IPS-NIHi11 (cell line): Measurements from ENCODE around the gene TMEM220.
"Not testable (repeated sequence)": the region's sequence is repeated elsewhere in the genome, so short reads cannot be mapped to it uniquely, and the experiment has no call there.

Source experiments
- DNase-seq: peaks from one replicate; pipeline ENCODE4 v3.0.0; 2012; ENCODE audit warnings: mixed read lengths, low spot score

Gene TMEM220

DNA sequence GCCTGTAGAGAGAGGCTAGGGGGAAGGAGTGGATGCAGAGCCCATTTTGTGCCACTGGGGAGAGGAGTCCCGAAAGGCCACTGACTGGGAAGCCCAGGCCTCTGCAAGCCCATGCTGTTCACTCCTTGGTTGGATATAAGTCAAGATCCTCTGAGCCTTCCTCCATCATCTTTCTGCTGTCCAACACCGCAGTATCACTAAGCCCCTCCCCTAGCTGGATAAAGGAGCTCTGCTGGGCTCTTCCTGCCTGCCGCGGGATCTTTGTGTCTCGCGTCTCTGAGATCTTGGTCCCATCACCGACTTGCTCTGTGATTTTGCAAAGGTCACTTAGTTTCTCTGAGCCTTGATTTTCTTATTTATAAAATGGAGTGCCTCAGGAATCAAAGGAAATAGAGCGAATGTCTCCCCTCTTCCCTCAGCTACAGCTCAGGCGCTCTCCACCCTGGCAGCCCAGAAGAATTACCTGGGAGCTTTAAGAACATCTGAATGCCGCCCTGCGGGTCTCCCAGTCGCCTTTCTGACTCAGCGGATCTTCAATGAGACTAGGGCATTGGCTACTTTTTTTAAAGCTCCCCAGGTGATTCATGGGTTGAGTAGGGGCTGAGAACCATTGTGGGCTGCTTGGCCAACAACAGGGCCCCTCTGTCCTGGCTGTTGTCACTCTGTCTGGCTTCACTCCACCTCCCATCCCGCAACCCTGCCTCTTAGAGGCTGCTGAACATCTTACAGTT lies 25.2 kb upstream of the TMEM220 start:
- peak; percentile 58 for DNase-seq

DNA sequence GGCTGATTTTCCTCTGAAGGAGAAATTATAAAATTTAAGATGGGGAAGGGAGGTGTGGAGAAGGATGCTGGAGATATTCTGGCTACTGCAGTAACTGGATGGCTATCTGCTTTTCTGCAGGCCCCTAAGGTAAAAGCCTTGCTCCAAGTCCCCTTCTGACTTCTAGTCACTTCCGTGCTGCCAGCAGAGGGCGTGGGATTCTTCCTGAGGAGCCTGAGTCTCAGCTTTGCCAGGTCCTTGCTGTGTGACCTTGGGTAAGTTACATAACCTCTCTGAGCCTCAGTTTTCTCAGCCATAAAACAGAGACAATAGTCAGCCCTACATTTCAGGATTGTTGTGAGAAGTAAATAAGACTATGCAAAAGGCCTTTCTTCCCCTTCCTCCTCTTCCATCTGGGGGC lies 24.3 kb upstream of the TMEM220 start:
- DNase-seq = peak; percentile 73

DNA sequence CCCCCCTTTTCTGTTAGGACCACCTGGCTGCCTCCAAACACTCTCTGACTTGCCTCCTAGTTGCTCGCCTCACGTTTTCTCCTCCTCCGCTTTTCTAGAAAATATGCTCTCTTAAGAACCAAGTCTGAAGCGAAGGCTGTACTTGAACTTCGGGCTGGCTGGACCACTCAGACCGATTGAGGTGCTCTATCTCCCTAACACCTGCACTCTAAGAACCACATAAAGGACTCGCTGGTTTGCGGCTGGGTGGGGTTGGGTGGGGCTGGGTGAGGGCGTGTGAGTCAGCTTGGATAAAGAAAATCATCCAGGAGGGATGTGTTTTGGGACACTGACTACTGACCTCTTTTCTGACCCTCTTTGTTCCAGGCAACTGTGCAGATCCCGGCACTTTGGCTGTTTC lies 22.9 kb upstream of the TMEM220 start:
- no peak for DNase-seq

DNA sequence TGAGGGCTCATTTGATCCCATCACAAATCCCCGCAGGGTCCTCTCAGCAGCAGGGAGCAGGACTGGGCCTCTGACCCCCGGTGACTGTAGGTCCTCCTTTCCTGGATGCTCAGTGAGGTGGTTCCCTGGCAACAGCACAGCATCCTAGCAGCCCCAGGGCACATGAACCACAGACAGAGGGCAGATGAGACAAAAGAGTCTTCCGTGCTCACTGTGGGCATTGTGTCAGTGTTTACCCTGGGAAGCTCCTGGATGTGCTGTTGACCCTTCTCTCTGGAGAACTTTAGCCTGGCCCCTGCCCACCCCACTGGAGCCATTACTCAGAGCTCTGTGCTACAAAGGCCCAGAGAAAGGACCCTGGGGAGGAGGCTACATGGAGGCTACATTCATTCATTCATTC lies 21.7 kb upstream of the TMEM220 start:
- DNase-seq = no peak

DNA sequence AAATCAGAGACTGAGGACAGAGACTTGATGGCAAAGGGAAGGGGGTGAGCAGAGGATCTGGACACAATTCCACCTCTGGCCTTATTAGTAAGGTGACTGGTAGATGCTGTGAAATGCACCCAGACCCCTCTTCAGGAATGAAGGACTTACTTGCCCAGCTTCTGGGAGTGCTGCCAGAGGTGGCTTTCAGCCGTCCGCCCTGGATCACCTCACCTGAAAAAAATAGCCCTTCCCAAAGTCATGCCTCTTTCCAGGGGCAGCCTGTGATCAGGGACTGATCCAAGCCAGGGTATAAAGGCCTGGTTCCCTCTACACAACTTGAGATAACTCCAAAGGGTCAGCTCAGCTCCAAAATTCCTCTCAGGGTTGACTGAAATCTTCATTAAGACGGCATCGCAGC lies 20.4 kb upstream of the TMEM220 start:
- no peak for DNase-seq

DNA sequence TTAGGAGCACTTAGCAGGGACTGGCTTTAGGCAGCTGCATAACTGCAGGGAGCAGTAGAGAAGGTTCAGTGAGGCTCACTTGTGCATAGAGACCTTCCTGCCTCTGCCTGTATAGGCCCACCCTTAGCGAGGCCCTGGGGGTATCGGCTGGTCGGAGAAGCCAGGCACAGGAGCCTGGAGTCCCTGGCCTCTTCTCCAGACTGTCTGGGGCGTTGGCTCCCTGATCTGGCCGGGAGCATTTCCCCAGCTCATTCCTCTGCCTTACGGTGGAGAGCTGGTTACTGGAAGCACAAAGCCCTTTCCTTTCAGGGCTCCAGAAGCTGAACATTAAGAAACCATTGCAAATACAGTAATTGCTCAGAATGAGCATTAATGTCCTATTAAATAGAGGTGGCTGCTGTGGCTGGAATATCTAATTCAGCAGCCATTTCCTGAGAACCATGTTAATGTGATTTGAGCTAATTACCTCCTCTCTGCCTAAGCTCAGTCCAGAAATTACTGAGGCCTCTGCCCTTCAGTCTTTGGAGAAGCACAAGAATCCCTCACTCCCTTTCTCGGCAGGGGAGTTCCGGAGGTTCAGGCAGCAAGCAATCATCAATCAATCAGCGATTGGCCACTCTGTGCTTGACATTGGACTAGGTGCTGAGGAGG lies 18.8 kb upstream of the TMEM220 start:
- no peak for DNase-seq

DNA sequence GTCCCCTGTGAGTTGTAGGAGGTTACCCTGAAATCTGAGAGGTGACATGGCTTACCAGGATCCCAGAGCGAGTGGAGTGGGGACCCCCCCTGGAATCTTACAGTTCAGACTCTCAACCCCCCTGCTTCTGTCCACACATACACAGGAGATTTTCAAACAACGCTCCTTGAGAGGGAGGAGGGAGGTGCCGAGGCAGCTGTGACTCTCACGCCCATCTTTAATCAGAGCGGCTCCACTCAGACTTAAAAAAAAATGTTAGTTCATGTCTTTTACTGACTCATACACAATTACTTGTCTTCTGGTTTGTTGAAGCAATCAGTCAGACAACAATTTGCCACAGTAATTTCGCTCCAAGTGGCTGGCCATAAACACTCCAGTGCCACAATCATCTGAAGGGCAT lies 15.4 kb upstream of the TMEM220 start:
- DNase-seq = no peak

DNA sequence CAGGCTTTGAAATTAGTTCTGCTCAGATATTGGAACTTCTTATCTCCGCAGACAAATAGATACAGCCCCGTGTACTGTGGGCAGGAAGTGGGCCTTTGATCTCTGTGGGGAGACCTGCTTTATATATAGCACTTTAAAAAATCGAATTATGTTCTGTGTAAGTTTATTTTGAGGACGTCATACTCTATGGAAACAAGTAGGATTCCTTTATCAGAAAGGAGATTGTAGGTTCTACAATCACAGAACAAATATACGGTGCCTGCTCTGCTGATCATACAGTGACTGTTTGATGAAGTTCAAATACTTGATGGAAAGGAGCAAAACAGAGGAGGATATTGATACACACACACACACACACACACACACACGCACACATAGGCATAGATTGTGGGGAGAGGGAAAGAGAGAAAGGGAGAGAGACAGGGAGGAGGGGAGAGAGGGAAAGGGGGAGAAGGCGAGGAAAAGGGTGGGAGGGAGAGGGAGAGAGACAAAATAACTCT lies 14.7 kb upstream of the TMEM220 start:
- no peak for DNase-seq

DNA sequence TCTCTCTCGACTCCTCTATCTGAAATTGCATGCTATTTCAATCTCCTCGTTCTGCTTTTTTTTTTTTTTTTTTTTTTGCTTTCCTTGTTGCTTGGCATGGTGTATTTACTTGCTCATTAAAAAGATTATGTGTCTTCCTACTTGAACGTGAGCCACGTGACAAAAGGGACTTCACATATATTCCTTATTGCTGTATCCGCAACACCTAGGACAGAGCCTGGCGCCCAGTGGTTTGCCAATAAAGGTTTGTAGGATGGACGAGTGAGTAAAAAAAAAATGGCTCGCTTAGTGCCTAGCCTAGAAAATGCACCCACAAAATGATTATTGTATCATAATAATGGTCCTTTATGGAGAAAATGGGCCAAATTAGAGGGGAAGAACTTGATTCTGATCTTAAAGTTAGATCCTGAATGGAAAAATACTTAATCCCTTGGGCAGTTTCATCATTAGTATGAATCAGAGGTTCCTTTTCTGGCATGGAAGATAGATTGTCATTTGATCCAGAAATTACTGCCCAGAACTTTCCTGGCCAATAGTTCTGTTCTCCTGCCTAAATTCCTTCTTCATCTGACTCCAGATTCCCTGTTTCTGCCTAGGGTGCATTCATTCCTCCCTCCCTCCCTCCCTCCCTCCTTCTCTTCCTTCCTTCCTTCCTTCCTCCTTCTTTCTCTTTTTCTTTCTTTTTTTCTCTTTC lies 13.6 kb upstream of the TMEM220 start:
- no peak for DNase-seq

DNA sequence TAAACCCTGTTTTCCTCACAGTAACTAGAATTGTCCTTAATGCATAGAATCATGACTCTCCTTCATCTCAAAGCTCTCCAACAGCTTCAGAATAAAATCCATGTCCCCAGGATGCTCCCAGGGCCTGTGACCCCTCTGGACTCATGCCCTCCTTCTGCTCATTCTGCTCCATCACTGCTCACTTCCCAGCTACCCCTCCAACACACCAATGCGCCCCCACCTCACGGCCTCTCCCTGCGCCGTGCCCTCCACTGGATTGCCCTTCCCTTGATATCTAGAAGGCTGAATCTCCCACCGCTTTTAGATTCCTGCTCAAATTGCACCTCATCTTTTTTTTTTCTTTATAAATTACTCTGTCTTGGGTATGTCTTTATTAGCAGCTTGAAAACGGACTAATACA lies 12.6 kb upstream of the TMEM220 start:
- no peak for DNase-seq

DNA sequence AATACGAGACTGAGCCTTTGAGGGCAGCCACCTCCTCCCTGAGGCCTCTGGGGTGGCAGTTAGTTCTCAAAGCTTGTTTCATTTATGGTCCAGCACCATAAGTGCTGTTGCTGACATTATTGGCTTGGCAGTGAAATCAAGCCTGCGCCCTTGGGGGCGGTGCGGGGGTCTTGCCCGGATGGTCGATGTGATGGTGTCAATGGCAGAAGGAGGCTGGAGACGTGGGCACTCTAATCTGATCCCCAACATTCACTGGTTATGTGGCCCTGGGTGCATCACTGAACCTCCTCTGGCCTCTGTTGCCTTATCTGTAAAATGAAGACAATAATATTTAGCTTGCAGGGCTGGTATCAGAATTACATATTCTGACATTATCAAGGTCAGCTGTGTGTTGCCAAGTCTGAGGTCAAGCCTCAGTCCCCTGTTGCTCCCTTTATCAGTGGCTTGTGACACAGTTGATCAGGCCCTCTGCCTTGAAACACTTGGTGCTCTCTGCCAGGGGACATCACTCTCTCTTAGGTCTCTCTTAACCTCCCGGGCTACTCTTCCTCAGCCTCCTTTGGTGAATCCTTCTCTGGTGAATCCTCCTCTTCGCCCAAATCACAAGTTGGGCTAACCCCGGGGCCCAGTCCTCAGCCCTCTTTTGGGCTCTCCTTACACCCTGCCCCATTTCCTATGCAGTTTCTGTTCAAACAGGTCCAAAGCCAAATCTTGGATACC lies 11.8 kb upstream of the TMEM220 start:
- DNase-seq = no peak

DNA sequence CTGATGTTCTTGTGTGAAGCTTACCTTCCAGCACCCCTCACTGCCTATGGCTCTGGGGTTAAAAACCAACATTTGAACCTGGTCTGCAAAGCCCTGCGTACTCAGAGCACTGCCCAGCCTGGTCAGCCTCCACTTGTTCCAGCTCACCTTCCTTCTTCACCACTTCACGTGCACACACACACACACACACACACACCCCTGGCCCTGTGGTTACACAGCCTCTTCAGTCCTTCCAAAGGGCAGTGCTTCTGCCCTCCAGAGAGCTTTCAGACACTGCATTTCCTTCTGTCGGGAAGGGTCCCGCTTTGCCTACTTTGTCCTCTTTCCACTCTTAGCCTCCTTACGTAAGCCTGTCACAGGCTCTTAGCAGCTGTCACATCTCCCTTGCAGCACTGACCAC lies 9.6 kb upstream of the TMEM220 start:
- no peak for DNase-seq

DNA sequence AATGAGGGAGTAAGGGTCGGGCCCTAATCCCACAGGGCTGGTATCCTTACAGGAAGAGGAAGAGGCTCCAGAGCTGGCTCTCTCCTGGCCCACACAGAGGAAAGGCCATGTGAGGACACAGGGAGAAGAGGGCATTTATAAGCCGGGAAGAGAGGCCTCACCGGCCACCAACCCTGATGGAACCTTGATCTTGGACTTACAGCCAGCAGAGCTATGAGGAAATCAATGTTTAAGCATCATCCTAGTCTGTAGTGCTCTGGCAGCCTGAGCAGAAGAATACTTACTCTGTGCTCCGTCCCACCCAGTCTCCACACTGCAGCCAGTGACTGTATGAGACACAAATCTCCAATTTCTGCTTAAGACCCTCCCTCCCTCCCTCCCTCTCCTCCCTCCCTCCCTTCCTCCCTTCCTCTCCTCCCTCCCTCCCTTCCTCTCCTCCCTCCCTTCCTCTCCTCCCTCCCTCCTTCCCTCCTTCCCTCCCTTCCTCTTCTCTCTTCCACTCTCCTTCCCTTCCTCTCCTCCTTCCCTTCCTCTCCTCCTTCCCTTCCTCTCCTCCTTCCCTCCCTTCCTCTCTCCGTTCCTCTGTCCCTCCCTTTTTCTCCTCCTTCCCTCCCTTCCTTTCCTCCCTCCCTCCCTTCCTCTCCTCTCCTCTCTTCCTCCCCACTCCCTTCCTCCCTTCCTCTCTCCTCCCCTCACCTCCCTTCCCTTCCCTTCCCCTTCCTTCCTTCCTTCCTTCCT lies 8.9 kb upstream of the TMEM220 start:
- no peak for DNase-seq

DNA sequence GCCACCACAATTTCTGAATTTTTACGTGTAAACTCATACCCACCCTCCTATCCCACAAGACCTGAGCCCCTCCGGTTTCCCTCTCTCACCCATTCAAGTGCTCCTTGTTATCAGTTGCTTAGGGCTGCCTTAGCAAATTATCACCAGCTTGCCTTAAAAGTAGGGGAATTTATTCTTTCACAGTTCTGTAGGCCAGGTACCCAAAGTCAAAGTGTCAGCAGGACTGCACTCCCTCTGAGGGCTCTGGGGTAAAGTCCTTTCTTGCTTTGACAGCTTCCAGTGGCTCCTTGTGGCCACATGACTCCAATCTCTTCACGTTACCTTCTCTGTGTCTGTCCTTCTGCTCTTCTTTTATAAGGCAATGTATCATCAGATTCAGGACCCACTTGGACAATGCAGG lies 7.9 kb upstream of the TMEM220 start:
- no peak for DNase-seq

DNA sequence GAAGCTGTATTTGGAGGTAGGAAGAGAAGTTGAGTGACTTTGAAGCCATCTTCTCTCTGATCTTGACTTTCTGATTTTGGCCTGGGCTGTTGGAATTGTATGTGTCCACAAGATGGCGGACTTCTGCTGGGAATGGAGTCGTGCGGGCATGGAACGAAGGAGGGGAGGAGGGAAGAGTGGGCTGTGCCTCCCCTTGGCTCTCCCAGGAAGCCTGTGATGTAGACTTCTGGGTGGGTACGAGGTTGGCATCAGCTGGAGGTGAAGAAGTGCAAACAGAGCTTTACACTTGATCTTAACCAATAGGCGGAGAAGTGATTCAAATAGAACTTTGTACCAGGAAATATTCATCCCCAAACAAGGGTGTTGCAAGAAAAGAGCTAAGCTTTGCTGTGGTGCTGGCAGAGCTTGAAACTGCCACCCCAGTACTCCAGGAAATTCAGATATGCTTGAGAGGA lies 7.4 kb upstream of the TMEM220 start:
- peak; percentile 76 for DNase-seq

DNA sequence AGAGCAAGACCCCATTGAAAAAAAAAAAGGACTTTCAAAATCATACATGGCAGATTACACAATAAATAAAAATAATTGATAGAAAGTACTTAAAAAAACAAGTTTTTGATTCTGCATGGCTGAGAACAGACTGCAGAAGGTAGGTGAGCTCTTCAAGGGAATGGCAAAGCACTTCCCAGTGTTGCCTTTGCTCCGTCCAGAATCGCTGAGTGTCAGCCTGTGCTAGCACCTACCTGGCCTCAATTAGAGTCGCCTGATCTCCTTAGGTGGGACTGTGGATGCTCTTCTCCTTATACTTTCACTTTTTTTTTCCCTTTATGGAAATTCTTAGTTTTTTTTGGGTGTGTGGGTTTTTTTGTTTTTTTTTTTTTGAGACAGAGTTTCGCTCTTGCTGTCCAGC lies 6.0 kb upstream of the TMEM220 start:
- no peak for DNase-seq

DNA sequence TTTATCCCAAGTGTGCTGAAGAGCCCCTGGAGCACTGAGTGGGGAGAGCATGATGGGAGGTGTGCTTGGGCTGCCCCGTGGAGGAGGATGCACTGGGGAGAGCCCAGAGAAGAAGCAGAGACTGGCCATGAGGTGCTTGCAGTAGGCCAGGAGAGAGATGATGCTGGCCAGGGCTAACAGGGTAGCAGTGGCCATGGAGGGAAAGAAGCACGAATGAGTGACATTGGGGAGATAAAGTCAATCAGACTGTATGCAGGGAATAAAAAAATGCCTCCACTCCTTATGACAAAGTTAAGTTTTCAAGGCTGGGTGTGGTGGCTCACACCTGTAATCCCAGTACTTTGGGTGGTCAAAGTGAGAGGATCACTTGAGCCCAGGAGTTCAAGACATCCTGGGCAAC lies 5.4 kb upstream of the TMEM220 start:
- no peak for DNase-seq

DNA sequence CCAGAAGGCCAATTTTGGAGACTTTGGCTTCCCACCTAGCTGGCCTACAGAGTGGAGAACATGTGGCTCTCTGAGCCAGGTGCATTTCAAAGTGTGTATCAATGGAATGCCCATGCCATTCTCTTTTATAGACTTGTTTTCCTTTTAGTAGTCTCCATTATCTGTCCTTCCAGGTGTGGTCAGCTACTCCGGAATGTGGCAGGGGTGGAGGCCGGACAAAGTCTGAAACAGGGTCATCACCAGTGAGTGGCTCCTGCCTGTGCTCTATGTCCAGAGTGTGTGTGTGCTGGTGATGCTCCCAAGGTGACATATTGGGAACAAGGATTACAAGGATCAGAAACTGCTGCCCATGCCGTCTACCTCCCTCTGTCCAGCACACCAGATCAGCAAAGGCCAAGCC lies 3.8 kb upstream of the TMEM220 start:
- DNase-seq = no peak

DNA sequence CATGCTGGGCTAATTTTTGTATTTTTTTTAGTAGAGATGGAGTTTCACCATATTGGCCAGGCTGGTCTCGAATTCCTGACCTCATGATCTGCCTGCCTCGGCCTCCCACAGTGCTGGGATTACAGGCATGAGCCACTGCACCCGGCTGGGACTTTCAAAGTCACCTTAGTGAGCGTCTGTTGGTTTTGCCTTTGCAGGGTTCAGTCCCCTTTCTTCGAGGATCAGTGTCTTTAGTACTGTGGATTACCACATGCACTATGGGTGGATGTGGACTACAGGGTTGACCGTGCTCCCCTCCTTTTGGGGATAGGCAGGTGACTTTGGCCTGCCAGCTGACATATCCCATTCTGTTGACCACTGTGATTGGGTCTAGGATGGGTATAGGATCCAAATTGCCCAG lies 2.3 kb upstream of the TMEM220 start:
- DNase-seq = not testable (repeated sequence)

DNA sequence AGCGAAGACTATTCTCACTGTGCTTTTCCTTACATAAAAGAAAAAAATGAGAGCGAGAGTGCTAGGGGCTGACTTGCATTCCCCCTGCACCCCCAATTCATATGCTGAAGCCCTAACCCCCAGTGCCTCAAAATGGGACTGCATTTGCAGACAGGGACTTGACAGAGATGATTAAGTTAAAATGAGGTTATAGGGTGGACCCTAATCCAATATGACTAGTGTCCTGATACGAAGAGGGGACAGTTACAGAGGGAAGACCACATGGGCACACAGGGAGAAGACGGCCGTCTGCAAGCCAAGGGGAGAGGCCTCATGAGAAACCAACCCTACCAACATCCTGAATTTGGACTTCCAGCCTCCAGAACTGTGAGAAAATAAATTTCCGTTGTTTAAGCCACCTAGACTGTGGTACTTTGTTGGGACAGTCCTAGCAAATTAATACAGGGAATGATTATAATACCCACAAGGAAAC lies 1.6 kb upstream of the TMEM220 start:
- no peak for DNase-seq

DNA sequence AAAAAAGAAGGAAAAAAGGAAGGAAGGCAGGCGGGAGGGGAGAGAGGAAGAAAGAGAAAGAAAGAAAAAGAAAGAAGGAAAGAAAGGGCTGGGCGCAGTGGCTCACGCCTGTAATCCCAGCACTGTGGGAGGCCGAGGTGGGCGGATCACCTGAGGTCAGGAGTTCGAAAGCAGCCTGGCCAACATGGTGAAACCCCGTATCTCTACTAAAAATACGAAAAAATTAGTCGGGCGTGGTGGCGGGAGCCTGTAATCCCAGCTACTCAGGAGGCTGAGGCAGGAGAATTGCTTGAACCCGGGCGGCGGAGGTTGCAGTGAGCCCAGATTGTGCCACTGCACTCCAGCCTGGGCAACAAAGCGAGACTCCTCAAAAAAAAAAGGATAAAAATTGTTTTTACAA lies 424 bp upstream of the TMEM220 start:
- not testable (repeated sequence) for DNase-seq
